ENCODE results near the gene DCXR. TPM values are rescaled to one million over a fixed set of nuclear protein-coding genes. Genes with fewer than 3 reads are reported as not detected.

Gene DCXR
- total RNA-seq, 1 experiment from 2014 or later, result 120 TPM

- Histone ChIP-seq H3K79me2 (ENCODE audit: low read depth) (no peaks in the 10 kb centered on the region), H3F3A (ENCODE audit: insufficient read depth, low read depth) (no peaks in the 10 kb centered on the region), H3K27ac (no peak overlapping the region), H4K20me1 (ENCODE audit: insufficient read depth) (no peaks in the 10 kb centered on the region), H3K4me1 (replicated peaks; ENCODE audit: insufficient read depth) (peaks cover 6% of the 10 kb centered on the region; the same call in 1 of the 2 replicates), H2AFZ (no peak overlapping the region), H3K36me3 (ENCODE audit: low read depth) (no peaks in the 10 kb centered on the region), H3K4me2 (no peak overlapping the region), H3K9me2 (ENCODE audit: insufficient read depth) (no peaks in the 10 kb centered on the region), H3K27me3 (ENCODE audit: insufficient read depth, low read depth) (no peaks in the 10 kb centered on the region), H3K9me3 (ENCODE audit: insufficient read depth, low read depth) (no peaks in the 10 kb centered on the region), H3K4me3 (no peak overlapping the region)
- BruUV-seq (replicated peaks), result no TSS peak
- ChIA-PET CTCF (no interaction called here), POLR2A (ENCODE audit: unreplicated experiment) (interaction anchor here (0.7 kb wide), 1 partner anchor 115 kb away, joined by 3 read pairs; no protein-coding TSS in a partner anchor)
- intact Hi-C loops (cut with micrococcal nuclease; ENCODE audit: unreplicated experiment), result no loop called here
- TF ChIP-seq, protein P1, sequence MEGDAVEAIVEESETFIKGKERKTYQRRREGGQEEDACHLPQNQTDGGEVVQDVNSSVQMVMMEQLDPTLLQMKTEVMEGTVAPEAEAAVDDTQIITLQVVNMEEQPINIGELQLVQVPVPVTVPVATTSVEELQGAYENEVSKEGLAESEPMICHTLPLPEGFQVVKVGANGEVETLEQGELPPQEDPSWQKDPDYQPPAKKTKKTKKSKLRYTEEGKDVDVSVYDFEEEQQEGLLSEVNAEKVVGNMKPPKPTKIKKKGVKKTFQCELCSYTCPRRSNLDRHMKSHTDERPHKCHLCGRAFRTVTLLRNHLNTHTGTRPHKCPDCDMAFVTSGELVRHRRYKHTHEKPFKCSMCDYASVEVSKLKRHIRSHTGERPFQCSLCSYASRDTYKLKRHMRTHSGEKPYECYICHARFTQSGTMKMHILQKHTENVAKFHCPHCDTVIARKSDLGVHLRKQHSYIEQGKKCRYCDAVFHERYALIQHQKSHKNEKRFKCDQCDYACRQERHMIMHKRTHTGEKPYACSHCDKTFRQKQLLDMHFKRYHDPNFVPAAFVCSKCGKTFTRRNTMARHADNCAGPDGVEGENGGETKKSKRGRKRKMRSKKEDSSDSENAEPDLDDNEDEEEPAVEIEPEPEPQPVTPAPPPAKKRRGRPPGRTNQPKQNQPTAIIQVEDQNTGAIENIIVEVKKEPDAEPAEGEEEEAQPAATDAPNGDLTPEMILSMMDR (conservative IDR thresholded peaks at IDR 0.05), result no peak
- no peak for TF ChIP-seq EZH2 (IDR thresholded peaks at IDR 0.05; ENCODE audit: low read depth)
- no peak for DNase-seq
These were observed 9.3 kb downstream of the DCXR start for GRCh38 chr17:82028246-82028645.

DNA sequence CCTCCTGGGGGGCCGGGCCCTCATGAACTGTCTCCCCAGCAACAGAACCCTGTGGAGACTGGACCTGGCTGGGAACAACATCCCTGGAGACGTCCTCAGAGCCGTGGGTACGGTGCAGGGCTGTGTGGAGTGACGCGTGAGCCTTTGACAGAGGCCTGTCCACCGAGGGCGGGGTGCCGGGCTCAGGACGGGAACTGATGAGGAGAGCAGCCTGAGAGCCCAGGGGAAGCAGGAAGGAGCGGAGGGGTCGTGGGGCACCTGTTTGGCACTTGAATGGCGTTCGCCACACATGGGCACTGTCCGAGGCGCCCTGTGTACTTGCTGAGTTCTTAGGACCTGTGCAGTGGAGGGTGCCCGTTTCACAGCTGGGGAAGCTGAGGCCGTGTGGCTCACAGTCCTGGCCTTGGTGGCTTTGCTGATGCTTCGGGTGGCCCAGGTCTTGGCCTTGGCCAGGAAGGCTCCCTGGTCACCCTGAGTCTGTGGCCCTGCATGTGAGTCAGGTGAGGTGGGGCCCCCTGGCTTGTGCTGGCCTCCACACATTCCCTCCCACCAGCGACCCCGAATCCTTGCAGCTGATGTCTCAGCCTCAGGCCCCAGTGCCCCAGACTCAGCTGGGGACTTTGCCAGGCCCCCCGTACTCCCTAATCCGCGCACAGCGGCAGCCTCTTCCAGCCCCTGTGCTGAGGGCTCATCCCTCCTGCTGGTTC lies 11.9 kb downstream of the DCXR start:
- Histone ChIP-seq H2AFZ (no peak overlapping the region), H3K27ac (no peak overlapping the region), H3K4me2 (no peak overlapping the region), H3K9me3 (ENCODE audit: insufficient read depth, low read depth) (no peaks in the 10 kb centered on the region), H3F3A (ENCODE audit: insufficient read depth, low read depth) (peaks cover 6% of the 10 kb centered on the region; the same call in 1 of the 2 replicates), H3K4me1 (replicated peaks; ENCODE audit: insufficient read depth) (peaks cover 6% of the 10 kb centered on the region; the same call in 1 of the 2 replicates), H3K36me3 (ENCODE audit: low read depth) (no peaks in the 10 kb centered on the region), H3K4me3 (no peak overlapping the region), H4K20me1 (ENCODE audit: insufficient read depth) (peaks cover 5% of the 10 kb centered on the region; the same call in 1 of the 2 replicates), H3K79me2 (ENCODE audit: low read depth) (peaks cover 11% of the 10 kb centered on the region; the same call in 1 of the 2 replicates), H3K27me3 (ENCODE audit: insufficient read depth, low read depth) (no peaks in the 10 kb centered on the region), H3K9me2 (ENCODE audit: insufficient read depth) (no peaks in the 10 kb centered on the region)
- intact Hi-C loops (cut with micrococcal nuclease; ENCODE audit: unreplicated experiment), result no loop called here
- no peak for DNase-seq
- ChIA-PET CTCF (no interaction called here), POLR2A (ENCODE audit: unreplicated experiment) (no interaction called here)
- BruUV-seq (replicated peaks), result no TSS peak
- TF ChIP-seq EZH2 (IDR thresholded peaks at IDR 0.05; ENCODE audit: low read depth), result no peak
- TF ChIP-seq, protein P1 (conservative IDR thresholded peaks at IDR 0.05), result no peak

DNA sequence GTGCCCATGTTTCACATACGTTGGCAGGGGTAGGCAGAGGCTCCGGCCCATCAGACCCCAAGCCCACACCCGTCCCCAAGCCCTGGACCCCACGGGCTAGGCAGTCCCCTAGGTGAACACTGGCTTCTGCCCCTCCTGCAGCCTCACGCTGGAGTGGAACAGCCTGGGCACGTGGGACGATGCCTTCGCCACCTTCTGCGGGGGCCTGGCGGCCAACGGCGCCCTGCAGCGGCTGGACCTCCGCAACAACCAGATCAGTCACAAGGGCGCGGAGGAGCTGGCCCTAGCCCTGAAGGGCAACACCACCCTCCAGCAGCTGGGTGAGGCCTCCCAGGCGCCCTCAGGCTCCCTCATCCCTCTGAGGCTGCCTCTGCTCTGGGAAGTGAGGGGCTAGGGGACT lies 12.6 kb downstream of the DCXR start:
- Histone ChIP-seq H3K9me2 (ENCODE audit: insufficient read depth) (no peaks in the 10 kb centered on the region), H3F3A (ENCODE audit: insufficient read depth, low read depth) (peaks cover 6% of the 10 kb centered on the region; the same call in 1 of the 2 replicates), H3K9me3 (ENCODE audit: insufficient read depth, low read depth) (no peaks in the 10 kb centered on the region), H3K79me2 (ENCODE audit: low read depth) (peaks cover 11% of the 10 kb centered on the region; the same call in 1 of the 2 replicates), H3K4me3 (no peak overlapping the region), H3K27ac (no peak overlapping the region), H3K4me1 (replicated peaks; ENCODE audit: insufficient read depth) (peaks cover 6% of the 10 kb centered on the region; the same call in 1 of the 2 replicates), H4K20me1 (ENCODE audit: insufficient read depth) (peaks cover 5% of the 10 kb centered on the region; the same call in 1 of the 2 replicates), H3K4me2 (no peak overlapping the region), H2AFZ (no peak overlapping the region), H3K27me3 (ENCODE audit: insufficient read depth, low read depth) (no peaks in the 10 kb centered on the region), H3K36me3 (ENCODE audit: low read depth) (no peaks in the 10 kb centered on the region)
- intact Hi-C loops (cut with micrococcal nuclease; ENCODE audit: unreplicated experiment), result loop anchor here (5.0 kb wide), 1 partner anchor 343 kb away; the partner anchor contains the start of genes ARL16 and HGS
- POLR2A ChIA-PET (ENCODE audit: unreplicated experiment), result no interaction called here
- TF ChIP-seq EZH2 (IDR thresholded peaks at IDR 0.05; ENCODE audit: low read depth), result no peak
- TF ChIP-seq, protein P1 (conservative IDR thresholded peaks at IDR 0.05), result no peak
- BruUV-seq (replicated peaks), result no TSS peak
- DNase-seq, result no peak
- CTCF ChIA-PET, result no interaction called here
